Body of pancreas (tissue), 4 donors: Measurements from ENCODE around the gene ADGRB2.

Experiments
- CTCF ChIP-seq, 7 experiments: fragments of 450-650 bp in 4 of 7; fragments of 200-600 bp in 3 of 7; sonication (generic) in 3 of 7; IDR thresholded peaks; one replicate each; pipeline ENCODE4 v1.5.1; 2016 to 2019; ENCODE audit warnings: antibody characterized with exemption in 7 of 7
- POLR2A ChIP-seq, 3 donors: fragments of 450-650 bp; IDR thresholded peaks; one replicate each; pipeline ENCODE4 v1.6.1; 2016; ENCODE audit warnings: antibody characterized with exemption in 3 of 3, mild to moderate bottlenecking in 2 of 3

- TF ChIP-seq CTCF (IDR thresholded peaks at IDR 0.05) = no peak
- no peak for TF ChIP-seq POLR2A (IDR thresholded peaks at IDR 0.05)
These were observed 7.6 kb downstream of the ADGRB2 start for GRCh38 chr1:31756578-31756977.
